Heart left ventricle (tissue), 16 donors: ENCODE measurements around the gene CCDC137. TPM values are rescaled to one million over a fixed set of nuclear protein-coding genes. Genes with fewer than 3 reads are reported as not detected.

ENCODE experiments used
- ATAC-seq, 4 donors: fragments of 200-7000 bp; cut with Tn5 transposase; one replicate each; pipeline ENCODE4 v1.9.1; 2020 to 2022; ENCODE audit warnings: moderate library complexity in 4 of 4, mild to moderate bottlenecking in 3 of 4, moderate number of reproducible peaks in 1 of 4
- DNase-seq, 5 donors: peaks; one replicate each; pipeline ENCODE4 v3.0.0-alpha.2; 2020
- H3K27ac ChIP-seq, 12 donors: fragments of 200-600 bp; sonication (generic) in 4 of 12; one replicate each; pipeline versions ENCODE4 v1.5.0 to v1.8.0; 2016 to 2022; ENCODE audit warnings: mild to moderate bottlenecking in 2 of 12
- H3K27me3 ChIP-seq, 9 donors: fragments of 200-600 bp; sonication (generic) in 2 of 9; one replicate each; pipeline versions ENCODE4 v1.5.1 to v1.8.0; 2016 to 2022; ENCODE audit warnings: mild to moderate bottlenecking in 3 of 9
- H3K36me3 ChIP-seq, 9 donors: fragments of 200-600 bp; sonication (generic) in 2 of 9; one replicate each; pipeline versions ENCODE4 v1.5.0 to v1.8.0; 2018 to 2022; ENCODE audit warnings: mild to moderate bottlenecking in 2 of 9
- H3K4me1 ChIP-seq, 12 donors: fragments of 200-600 bp; sonication (generic) in 4 of 12; one replicate each; pipeline versions ENCODE4 v1.5.0 to v1.8.0; 2016 to 2022; ENCODE audit warnings: mild to moderate bottlenecking in 3 of 12
- H3K4me3 ChIP-seq, 12 donors: fragments of 200-600 bp; sonication (generic) in 4 of 12; one replicate each; pipeline versions ENCODE4 v1.5.0 to v1.8.0; 2017 to 2022; ENCODE audit warnings: mild to moderate bottlenecking in 9 of 12, moderate library complexity in 4 of 12
- H3K9me3 ChIP-seq, 12 donors: fragments of 200-600 bp; sonication (generic) in 4 of 12; one replicate each; pipeline versions ENCODE4 v1.5.0 to v1.8.0; 2016 to 2022; ENCODE audit warnings: mild to moderate bottlenecking in 1 of 12
- POLR2A ChIP-seq, 2 donors: fragments of 450-650 bp; IDR thresholded peaks; one replicate each; pipeline ENCODE4 v1.6.1; 2017; ENCODE audit warnings: antibody characterized with exemption in 2 of 2, mild to moderate bottlenecking in 2 of 2, moderate library complexity in 2 of 2
- WGBS, 4 donors: extraction: QIAGEN DNeasy Blood & Tissue Kit in 2 of 4; methylation state at CpG; one replicate each; pipeline versions ENCODE4 v1.1.5 to v1.1.7; 2013 to 2018; 5-methylcytosine and 5-hydroxymethylcytosine counted together
- intact Hi-C, 10 donors: fragments of 100-400 bp; cut with DNase I; formaldehyde crosslinking; loops; one replicate each; pipeline versions ENCODE4 v1.11.1 to v1.14.2; 2022
- polyA plus RNA-seq, 2 donors: library from polyadenylated mRNA; stranded (reverse); fragments of 200-250 nt; gene quantifications; one replicate each; pipeline ENCODE4 v1.2.3, GENCODE V29; 2013
- total RNA-seq, 9 donors: library from RNA; depleted of rRNA in 2 of 9; stranded (reverse); fragments of >200 nt in 2 of 9; fragmentation: NEBNext Ultra II Directional in 3 of 9; extraction: Animal tissue kit (Norgen Biotek cat#: 25700) in 3 of 9; gene quantifications; one replicate each; pipeline versions ENCODE4 v1.1.0 to v1.2.4, GENCODE V29; 2016 to 2023
- TF ChIP-seq, protein P1 (sequence below), 12 donors: fragments of 200-600 bp; sonication (generic) in 4 of 12; IDR thresholded peaks; one replicate each; pipeline versions ENCODE4 v1.5.0 to v1.8.0; 2018 to 2022; ENCODE audit warnings: antibody characterized with exemption in 12 of 12, mild to moderate bottlenecking in 5 of 12
- donor health status: ischemic (EF 13 %, LVEDD 7.1; RV severe dilation, severe dysfunction).
- donor health status: healthy with polysubstance abuse.
- donor health status: DM: no; HTN: yes; CAD: no.
- donor health status: DM: no; HTN: no; CAD: no.
- donor health status: ischemic (EF 25% LVEDD 6.9; RV normal size, moderate dysfunction).
- donor health status: ischemic (EF 25% LVEDD 5.7; RV mildly dilated, moderate dysfunction).
- donor health status: healthy.
- donor health status: DM: yes; HTN: yes; CAD: no.
- donor health status: ischemic (EF 35%, LVEDD 5.7; RV mildly dilated, moderate dysfunction).
- donor health status: nonischemic (EF 11% LVEDD 7.7; RV severe dilation, severe dysfunction).
- donor health status: DM: yes; HTN: yes; CAD: no.
- donor health status: PGD.
- donor health status: ischemic (EF 29% LVEDD 5.4; RV normal size, mild dysfunction).
- donor health status: nonischemic (EF 23%, LVEDD 6.1; RV moderate dilation, normal function).

The CCDC137 gene
- total and polyA plus RNA-seq, 11 donors = 3.5 to 20.0 (median 7.8) TPM

DNA sequence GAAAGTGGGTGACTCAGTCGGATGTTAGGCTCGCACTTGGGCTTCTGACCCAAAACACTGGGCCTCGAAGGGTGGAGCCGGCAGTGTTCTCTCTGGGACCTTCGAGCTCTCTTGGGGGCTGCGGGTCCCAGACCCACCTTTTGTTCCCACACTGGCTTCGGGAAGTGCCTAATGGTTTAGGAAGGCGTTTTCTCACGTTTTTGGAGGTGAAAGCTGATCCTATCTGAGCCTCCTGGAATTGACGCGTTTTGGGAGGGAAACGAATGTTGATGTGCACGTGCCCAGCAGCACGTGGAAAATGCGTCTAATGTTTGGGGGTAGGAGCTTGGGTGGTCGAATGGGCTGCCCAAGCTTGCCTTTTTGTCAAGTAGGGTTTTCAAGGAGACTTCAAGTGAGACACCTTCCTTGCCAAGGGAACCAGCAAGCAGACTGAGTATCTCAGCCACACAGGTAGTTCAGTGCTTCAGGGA, 17.9 kb downstream of the CCDC137 start:
- Histone ChIP-seq H3K9me3 (no peaks in the 10 kb centered on the region), H3K27ac (peak overlapping the region; percentile 35 to 91 (median 84)), H3K27me3 (no peaks in the 10 kb centered on the region), H3K4me3 (peak overlapping the region; percentile 85 to 100 (median 92)), H3K36me3 (peaks cover 0 to 61% (median 39%) of the 10 kb centered on the region in 9 donors), H3K4me1 (peaks cover 5 to 45% (median 26%) of the 10 kb centered on the region in 12 donors)
- ATAC-seq (peak in 2 of 4 donors; percentile 1 to 39), DNase-seq (peak in 1 of 5 donors; percentile 57)
- TF ChIP-seq, protein P1, sequence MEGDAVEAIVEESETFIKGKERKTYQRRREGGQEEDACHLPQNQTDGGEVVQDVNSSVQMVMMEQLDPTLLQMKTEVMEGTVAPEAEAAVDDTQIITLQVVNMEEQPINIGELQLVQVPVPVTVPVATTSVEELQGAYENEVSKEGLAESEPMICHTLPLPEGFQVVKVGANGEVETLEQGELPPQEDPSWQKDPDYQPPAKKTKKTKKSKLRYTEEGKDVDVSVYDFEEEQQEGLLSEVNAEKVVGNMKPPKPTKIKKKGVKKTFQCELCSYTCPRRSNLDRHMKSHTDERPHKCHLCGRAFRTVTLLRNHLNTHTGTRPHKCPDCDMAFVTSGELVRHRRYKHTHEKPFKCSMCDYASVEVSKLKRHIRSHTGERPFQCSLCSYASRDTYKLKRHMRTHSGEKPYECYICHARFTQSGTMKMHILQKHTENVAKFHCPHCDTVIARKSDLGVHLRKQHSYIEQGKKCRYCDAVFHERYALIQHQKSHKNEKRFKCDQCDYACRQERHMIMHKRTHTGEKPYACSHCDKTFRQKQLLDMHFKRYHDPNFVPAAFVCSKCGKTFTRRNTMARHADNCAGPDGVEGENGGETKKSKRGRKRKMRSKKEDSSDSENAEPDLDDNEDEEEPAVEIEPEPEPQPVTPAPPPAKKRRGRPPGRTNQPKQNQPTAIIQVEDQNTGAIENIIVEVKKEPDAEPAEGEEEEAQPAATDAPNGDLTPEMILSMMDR (IDR thresholded peaks at IDR 0.05) = no peak
- no peak for TF ChIP-seq POLR2A (IDR thresholded peaks at IDR 0.05)
- intact Hi-C loops = no loop called here
- 1 to 7% (median 5%) methylated on average over 14 to 16 of the region's 16 CpGs for WGBS, 4 donors

DNA sequence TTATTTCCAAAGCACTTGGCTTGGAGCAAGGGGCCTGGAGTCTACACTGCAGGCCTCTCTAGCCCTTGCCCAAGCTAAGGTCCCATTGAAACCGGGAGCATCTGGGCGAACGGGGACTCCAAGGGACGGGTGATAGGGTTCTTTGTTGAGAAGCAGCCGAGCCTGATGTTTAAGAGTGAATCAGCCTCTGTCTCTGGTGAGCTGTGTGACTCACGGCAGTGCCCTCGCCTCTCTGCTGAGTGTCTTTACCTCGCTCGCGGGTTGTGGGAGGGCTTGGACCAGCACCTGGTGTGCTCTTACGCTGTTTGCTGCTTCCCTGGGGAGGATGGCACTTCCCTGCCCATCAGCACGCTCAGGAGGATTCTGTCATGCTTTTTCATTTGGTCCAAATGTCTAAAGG, 18.6 kb downstream of the CCDC137 start:
- DNase-seq (no peak), ATAC-seq (no peak)
- no peak for TF ChIP-seq POLR2A (IDR thresholded peaks at IDR 0.05)
- TF ChIP-seq, protein P1 (IDR thresholded peaks at IDR 0.05) = no peak
- 75 to 83% (median 82%) methylated on average over 11 to 12 of the region's 12 CpGs for WGBS, 4 donors
- peak overlapping the region in 3 of 12 donors; percentile 82 to 91 (median 90) for H3K27ac ChIP-seq
- intact Hi-C loops = no loop called here
- H3K9me3 ChIP-seq = no peaks in the 10 kb centered on the region
- H3K36me3 ChIP-seq = peaks cover 0 to 67% (median 45%) of the 10 kb centered on the region in 9 donors
- H3K4me1 ChIP-seq = peaks cover 5 to 40% (median 26%) of the 10 kb centered on the region in 12 donors
- H3K27me3 ChIP-seq = no peaks in the 10 kb centered on the region
- peak overlapping the region in 11 of 12 donors; percentile 85 to 100 (median 93) for H3K4me3 ChIP-seq

DNA sequence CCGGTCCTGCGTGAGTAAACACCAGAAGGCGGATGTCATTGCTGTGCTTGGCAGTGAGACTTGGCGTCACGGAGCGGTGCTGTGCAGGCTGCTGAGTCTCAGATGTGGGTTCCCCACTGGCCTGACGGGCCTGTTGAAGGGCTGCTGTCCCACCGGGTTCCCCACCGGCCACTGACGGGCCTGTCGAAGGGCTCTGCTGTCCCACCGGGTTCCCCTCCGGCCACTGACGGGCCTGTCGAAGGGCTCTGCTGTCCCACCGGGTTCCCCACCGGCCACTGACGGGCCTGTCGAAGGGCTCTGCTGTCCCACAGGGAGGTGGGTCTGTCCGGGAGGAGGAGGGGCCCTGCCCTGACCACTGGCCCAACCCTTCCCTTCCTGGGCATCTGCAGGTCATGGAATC, 20.1 kb downstream of the CCDC137 start:
- Histone ChIP-seq H3K36me3 (peaks cover 0 to 71% (median 56%) of the 10 kb centered on the region in 9 donors), H3K4me1 (peaks cover 5 to 34% (median 26%) of the 10 kb centered on the region in 12 donors), H3K4me3 (no peak overlapping the region), H3K9me3 (no peaks in the 10 kb centered on the region), H3K27me3 (no peaks in the 10 kb centered on the region), H3K27ac (no peak overlapping the region)
- TF ChIP-seq, protein P1 (IDR thresholded peaks at IDR 0.05) = no peak
- no peak for TF ChIP-seq POLR2A (IDR thresholded peaks at IDR 0.05)
- ATAC-seq (no peak), DNase-seq (no peak)
- intact Hi-C loops = no loop called here
- WGBS, 4 donors = 90 to 93% (median 91%) methylated on average over 17 to 20 of the region's 20 CpGs

DNA sequence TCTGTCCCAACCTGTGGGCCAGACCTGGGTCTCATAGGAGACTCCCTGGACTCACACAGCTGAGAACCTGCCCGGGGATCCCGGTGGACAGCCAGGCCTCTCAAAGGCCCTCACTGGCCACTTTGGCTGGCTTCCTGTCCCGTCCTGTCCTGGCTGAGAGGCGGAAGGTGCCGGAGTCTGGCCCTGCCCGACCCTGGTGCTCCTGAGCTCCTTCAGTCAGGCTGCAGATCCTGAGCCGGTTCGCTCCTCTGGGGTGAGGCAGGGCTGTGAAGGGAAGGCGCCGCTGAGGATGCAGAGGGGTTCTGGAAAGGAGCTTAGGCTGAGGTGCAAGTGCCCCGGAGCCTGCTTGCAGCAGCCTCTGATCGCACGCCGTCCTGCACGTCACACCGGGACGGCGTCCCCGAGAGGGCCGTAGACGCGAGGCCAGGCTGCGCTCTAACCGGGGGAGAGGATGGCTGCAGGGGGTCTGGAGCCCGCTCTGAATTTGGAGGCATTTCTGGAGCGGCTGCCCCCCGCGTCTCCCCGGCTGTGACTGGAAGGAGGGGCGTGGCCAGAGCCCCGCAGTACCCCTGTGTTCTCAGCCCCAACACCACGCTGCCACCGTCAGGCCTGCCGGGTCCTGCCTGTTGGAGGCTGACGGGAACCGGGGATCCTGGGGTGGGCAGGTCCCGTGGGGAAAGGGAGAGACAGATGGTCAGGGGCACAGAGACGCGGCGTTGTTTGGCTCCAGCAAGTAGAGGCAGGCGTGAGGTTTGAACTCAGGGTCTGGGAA, 21.4 kb downstream of the CCDC137 start:
- WGBS, 4 donors = 90 to 94% (median 93%) methylated on average over 31 to 41 of the region's 41 CpGs
- Histone ChIP-seq H3K27ac (no peak overlapping the region), H3K36me3 (peaks cover 0 to 80% (median 69%) of the 10 kb centered on the region in 9 donors), H3K4me1 (peaks cover 5 to 20% (median 15%) of the 10 kb centered on the region in 12 donors), H3K27me3 (no peaks in the 10 kb centered on the region), H3K4me3 (no peak overlapping the region), H3K9me3 (no peaks in the 10 kb centered on the region)
- ATAC-seq = no peak
- no peak for TF ChIP-seq POLR2A (IDR thresholded peaks at IDR 0.05)
- TF ChIP-seq, protein P1 (IDR thresholded peaks at IDR 0.05) = no peak
- peak in 1 of 5 donors; percentile 61 for DNase-seq
- intact Hi-C loops = no loop called here
